OCI-LY7 (cell line): Measurements from ENCODE around the gene ACOD1. TPM values are rescaled to one million over a fixed set of nuclear protein-coding genes. Genes with fewer than 3 reads are reported as not detected.
"Not testable (repeated sequence)": the region's sequence is repeated elsewhere in the genome, so short reads cannot be mapped to it uniquely, and the experiment has no call there.

Experiments
- BruUV-seq: library from RNA; stranded (reverse); fragments of 400-500 nt; replicated peaks from 2 replicates; lab custom pipeline; 2021; lab: Mats Ljungman, UMichigan
- CTCF ChIA-PET: fragments of 300-600 bp; sonication (Branson Sonifier 250); formaldehyde crosslinking; loops from one replicate; lab custom pipeline; 2022; ENCODE audit warnings: antibody characterized with exemption; ENCODE audit not compliant: unreplicated experiment; lab: Charles Lee
- POLR2A ChIA-PET: fragments of 300-600 bp; sonication (Branson Sonifier 250); formaldehyde crosslinking; loops from one replicate; lab custom pipeline; 2022; ENCODE audit warnings: antibody characterized with exemption; lab: Charles Lee
- DNase-seq: peaks from one replicate; pipeline ENCODE4 v3.0.0-alpha.2; 2015; ENCODE audit warnings: low spot score
- H2AFZ ChIP-seq: fragments of 200-600 bp; sonication (generic), shearing (Covaris generic); 2 replicates; pipeline ENCODE4 v1.6.1; 2014; ENCODE audit warnings: mild to moderate bottlenecking, antibody characterized with exemption, low read length, moderate library complexity
- H3K27ac ChIP-seq: fragments of 200-600 bp; sonication (generic); 2 replicates; pipeline ENCODE4 v1.5.1; 2014; ENCODE audit warnings: mixed run types, low read depth, mild to moderate bottlenecking, moderate library complexity, low read length, inconsistent platforms; ENCODE audit not compliant: poor library complexity, severe bottlenecking
- H3K36me3 ChIP-seq: fragments of 200-600 bp; sonication (generic); 2 replicates; pipeline ENCODE4 v1.6.1; 2014; ENCODE audit warnings: mild to moderate bottlenecking, antibody characterized with exemption, low read length, moderate library complexity, mixed read lengths; ENCODE audit not compliant: insufficient read depth
- H3K4me1 ChIP-seq: fragments of 200-600 bp; sonication (generic); 2 replicates; pipeline ENCODE4 v1.5.1; 2014; ENCODE audit warnings: mild to moderate bottlenecking, low read length; ENCODE audit not compliant: insufficient read depth, poor library complexity, severe bottlenecking
- H3K4me2 ChIP-seq: fragments of 200-600 bp; sonication (generic); 2 replicates; pipeline ENCODE4 v1.6.1; 2014; ENCODE audit warnings: mild to moderate bottlenecking, low read length
- H3K4me3 ChIP-seq: fragments of 200-600 bp; sonication (generic); 2 replicates; pipeline ENCODE4 v1.5.1; 2014; ENCODE audit warnings: mild to moderate bottlenecking, low read depth, low read length; ENCODE audit not compliant: poor library complexity, severe bottlenecking
- H3K79me2 ChIP-seq: fragments of 200-600 bp; sonication (generic); 2 replicates; pipeline ENCODE4 v1.6.1; 2016; ENCODE audit warnings: low read depth, mild to moderate bottlenecking, low read length, moderate library complexity, mixed read lengths; ENCODE audit not compliant: insufficient read depth
- H3K9me2 ChIP-seq: fragments of 200-600 bp; sonication (generic); 2 replicates; pipeline ENCODE4 v1.6.1; 2016; ENCODE audit warnings: mild to moderate bottlenecking, low read length, mixed read lengths; ENCODE audit not compliant: insufficient read depth
- H3K9me3 ChIP-seq: fragments of 200-600 bp; sonication (generic); 2 replicates; pipeline ENCODE4 v1.6.1; 2014; ENCODE audit warnings: mild to moderate bottlenecking, mixed run types, low read length, mixed read lengths
- H4K20me1 ChIP-seq: fragments of 200-600 bp; sonication (generic); 2 replicates; pipeline ENCODE4 v1.6.1; 2014; ENCODE audit warnings: mild to moderate bottlenecking, antibody characterized with exemption, low read length, moderate library complexity, mixed read lengths; ENCODE audit not compliant: insufficient read depth
- EZH2phosphoT487 ChIP-seq: fragments of 200-600 bp; sonication (generic); IDR thresholded peaks from 2 replicates; pipeline ENCODE4 v1.6.1; 2018; ENCODE audit warnings: low read depth, borderline replicate concordance, mild to moderate bottlenecking, mixed run types, antibody characterized with exemption, low read length, moderate library complexity, mixed read lengths
- intact Hi-C: fragments of 100-400 bp; cut with micrococcal nuclease; formaldehyde crosslinking; loops from one replicate; pipeline ENCODE4 v1.10.0; 2022; ENCODE audit not compliant: unreplicated experiment
- total RNA-seq, 2 experiments: library from RNA; depleted of rRNA in 1 of 2; stranded (reverse); fragments of >200 nt in 1 of 2; shearing (Covaris generic) in 1 of 2; gene quantifications; 2 replicates each; pipeline ENCODE4 v1.2.3, GENCODE V29; 2014 to 2022
- TF ChIP-seq, protein P1 (sequence below): fragments of 200-600 bp; sonication (generic); conservative IDR thresholded peaks from 2 replicates; pipeline ENCODE4 v1.5.1; 2014; ENCODE audit warnings: mild to moderate bottlenecking, antibody characterized with exemption, low read length, moderate library complexity, mixed read lengths

The ACOD1 gene
- total RNA-seq, 2 experiments from 2014 or later: not detected

- BruUV-seq: no TSS peak
- Histone ChIP-seq H3K4me3 (no peak overlapping the region), H4K20me1 (no peaks in the 10 kb centered on the region), H3K79me2 (no peaks in the 10 kb centered on the region), H3K4me1 (no peaks in the 10 kb centered on the region), H3K9me2 (no peaks in the 10 kb centered on the region), H3K27ac (no peak overlapping the region), H2AFZ (no peak overlapping the region), H3K36me3 (no peaks in the 10 kb centered on the region), H3K9me3 (no peaks in the 10 kb centered on the region), H3K4me2 (no peak overlapping the region)
- POLR2A ChIA-PET: no interaction called here
- CTCF ChIA-PET: no interaction called here
- intact Hi-C loops: no loop called here
- DNase-seq: no peak
- TF ChIP-seq, protein P1, sequence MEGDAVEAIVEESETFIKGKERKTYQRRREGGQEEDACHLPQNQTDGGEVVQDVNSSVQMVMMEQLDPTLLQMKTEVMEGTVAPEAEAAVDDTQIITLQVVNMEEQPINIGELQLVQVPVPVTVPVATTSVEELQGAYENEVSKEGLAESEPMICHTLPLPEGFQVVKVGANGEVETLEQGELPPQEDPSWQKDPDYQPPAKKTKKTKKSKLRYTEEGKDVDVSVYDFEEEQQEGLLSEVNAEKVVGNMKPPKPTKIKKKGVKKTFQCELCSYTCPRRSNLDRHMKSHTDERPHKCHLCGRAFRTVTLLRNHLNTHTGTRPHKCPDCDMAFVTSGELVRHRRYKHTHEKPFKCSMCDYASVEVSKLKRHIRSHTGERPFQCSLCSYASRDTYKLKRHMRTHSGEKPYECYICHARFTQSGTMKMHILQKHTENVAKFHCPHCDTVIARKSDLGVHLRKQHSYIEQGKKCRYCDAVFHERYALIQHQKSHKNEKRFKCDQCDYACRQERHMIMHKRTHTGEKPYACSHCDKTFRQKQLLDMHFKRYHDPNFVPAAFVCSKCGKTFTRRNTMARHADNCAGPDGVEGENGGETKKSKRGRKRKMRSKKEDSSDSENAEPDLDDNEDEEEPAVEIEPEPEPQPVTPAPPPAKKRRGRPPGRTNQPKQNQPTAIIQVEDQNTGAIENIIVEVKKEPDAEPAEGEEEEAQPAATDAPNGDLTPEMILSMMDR: no peak
- no peak for TF ChIP-seq EZH2phosphoT487
Observed at GRCh38 chr13:76917095-76917494, 31.2 kb upstream of the ACOD1 start.

DNA sequence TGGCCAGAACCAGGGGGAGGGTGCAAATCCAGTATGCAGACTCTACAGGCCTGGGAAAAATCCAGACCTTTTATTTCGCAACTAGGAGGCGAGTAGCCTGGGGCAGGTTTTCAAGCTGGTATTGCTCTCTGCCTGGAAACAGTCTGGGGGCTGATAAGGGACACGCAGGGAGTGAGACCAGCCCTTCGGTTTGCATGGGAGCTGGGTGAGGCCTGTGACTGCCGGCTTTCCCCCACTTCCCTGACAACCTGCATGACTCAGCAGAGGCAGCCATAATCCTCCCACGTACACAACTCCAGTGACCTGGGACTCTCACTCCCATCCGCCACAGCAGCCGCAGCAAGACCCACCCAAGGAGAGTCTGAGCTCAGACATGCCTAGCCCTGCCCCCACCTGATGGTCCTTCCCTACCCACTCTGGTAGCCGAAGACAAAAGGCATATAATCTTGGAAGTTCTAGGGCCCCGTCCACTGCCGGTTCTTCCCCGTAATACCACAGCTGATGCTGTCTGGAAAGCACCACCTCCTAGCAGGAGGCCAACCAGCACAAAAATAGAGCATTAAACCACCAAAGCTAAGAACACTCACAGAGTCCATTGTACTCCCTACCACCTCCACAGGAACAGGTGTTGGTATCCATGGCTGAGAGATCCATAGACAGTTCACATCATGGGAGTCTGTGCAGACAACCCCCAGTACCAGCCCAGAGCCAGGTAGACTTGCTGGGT lies 30.4 kb upstream of the ACOD1 start:
- H3K4me2 ChIP-seq, POLR2A ChIA-PET, H3K79me2 ChIP-seq, intact Hi-C loops, DNase-seq, H3K27ac ChIP-seq, H3K4me1 ChIP-seq, H4K20me1 ChIP-seq, H3K36me3 ChIP-seq, BruUV-seq, H2AFZ ChIP-seq, H3K9me3 ChIP-seq, H3K4me3 ChIP-seq, CTCF ChIA-PET, H3K9me2 ChIP-seq: not testable (repeated sequence)

DNA sequence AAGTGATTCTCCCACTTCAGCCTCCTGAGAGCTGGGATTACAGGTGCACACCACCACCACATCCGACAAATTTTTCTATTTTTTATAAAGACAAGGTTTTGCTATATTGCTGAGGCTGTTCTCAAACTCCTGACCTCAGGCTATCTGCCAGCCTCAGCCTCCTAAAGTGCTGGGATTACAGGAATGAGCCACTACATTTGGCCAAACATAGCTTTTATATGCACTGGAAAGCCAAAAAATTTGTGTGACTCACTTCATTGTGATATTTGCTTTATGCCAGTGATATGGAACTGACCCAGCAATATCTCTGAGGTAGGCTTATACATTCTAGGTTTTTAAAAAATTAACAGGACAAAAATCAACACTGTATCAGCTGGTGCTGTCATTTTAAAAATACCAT lies 26.8 kb upstream of the ACOD1 start:
- Histone ChIP-seq H3K9me3 (no peaks in the 10 kb centered on the region), H3K4me1 (no peaks in the 10 kb centered on the region), H3K4me3 (no peak overlapping the region), H3K27ac (no peak overlapping the region), H3K9me2 (no peaks in the 10 kb centered on the region), H2AFZ (no peak overlapping the region), H4K20me1 (no peaks in the 10 kb centered on the region), H3K36me3 (no peaks in the 10 kb centered on the region), H3K4me2 (no peak overlapping the region), H3K79me2 (no peaks in the 10 kb centered on the region)
- DNase-seq: no peak
- CTCF ChIA-PET: no interaction called here
- TF ChIP-seq, protein P1: no peak
- no peak for TF ChIP-seq EZH2phosphoT487
- POLR2A ChIA-PET: interaction anchor here (0.6 kb wide), 1 partner anchor 49 kb away, joined by 7 read pairs; no protein-coding TSS in a partner anchor
- no TSS peak for BruUV-seq
- intact Hi-C loops: no loop called here
